ENCODE data around the gene AP2B1.

DNA sequence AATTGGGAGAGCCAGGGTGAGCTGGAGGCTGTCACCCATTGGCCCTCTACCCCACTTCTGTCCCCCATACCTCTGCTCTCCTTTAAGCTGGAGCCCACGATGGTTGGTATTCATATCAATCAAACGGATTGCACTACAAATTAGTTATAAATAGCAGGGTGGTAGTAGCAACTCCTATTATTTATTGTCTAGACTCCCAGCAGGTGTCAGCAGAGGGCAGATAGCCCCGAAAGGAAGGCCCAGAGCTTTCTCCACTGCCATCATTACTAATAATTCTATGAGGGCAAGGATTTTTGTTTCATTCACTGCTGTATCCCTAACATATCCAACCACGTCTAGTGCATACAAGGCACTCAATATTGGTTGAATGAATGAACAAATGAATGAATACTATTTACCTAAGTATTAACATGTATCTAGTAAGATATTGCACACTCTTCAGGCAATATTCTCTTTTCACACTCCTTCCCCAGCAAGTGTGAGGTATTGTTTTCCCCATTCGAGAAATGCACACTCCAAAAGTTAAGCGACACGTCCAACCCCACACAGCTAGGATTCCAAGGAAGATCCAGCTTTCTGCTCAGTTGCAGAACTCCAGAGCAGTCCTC is 179.9 kb downstream of the AP2B1 start:
- TF ChIP-seq, protein P1, sequence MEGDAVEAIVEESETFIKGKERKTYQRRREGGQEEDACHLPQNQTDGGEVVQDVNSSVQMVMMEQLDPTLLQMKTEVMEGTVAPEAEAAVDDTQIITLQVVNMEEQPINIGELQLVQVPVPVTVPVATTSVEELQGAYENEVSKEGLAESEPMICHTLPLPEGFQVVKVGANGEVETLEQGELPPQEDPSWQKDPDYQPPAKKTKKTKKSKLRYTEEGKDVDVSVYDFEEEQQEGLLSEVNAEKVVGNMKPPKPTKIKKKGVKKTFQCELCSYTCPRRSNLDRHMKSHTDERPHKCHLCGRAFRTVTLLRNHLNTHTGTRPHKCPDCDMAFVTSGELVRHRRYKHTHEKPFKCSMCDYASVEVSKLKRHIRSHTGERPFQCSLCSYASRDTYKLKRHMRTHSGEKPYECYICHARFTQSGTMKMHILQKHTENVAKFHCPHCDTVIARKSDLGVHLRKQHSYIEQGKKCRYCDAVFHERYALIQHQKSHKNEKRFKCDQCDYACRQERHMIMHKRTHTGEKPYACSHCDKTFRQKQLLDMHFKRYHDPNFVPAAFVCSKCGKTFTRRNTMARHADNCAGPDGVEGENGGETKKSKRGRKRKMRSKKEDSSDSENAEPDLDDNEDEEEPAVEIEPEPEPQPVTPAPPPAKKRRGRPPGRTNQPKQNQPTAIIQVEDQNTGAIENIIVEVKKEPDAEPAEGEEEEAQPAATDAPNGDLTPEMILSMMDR (IDR thresholded peaks at IDR 0.05) = no peak
- TF ChIP-seq POLR2A (IDR thresholded peaks at IDR 0.05) = no peak

Data from lower leg skin (tissue), 3 donors.